ENCODE measurements around the gene FIBIN.

Gene FIBIN

DNA sequence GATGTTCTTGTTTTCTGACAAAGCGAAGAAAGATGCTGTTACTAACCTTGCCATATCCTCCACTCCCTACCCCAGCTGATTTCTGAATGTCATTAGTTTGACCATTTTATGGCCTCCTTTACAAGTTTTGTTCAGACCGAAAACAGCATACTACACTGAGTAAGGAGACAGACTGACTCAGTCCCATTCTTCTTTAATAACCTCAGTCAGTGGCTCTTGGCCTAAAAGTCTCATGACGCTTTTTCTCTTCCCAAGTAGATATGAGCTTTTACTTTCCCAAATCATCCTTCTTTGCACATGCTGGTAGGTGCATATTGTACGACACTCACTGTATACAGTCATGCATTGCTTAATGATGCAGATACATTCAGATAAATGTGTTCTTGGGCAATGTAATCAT is 8.0 kb upstream of the FIBIN start:
- Histone ChIP-seq H2AFZ (ENCODE audit: low read depth, low read length) (no peak overlapping the region), H4K20me1 (ENCODE audit: insufficient read depth, low read length) (no peaks in the 10 kb centered on the region), H3K9ac (ENCODE audit: low read depth, low read length) (no peak overlapping the region), H3K79me2 (ENCODE audit: insufficient read depth, low read length) (no peaks in the 10 kb centered on the region), H3K27me3 (ENCODE audit: insufficient read depth, low read length, poor library complexity) (no peaks in the 10 kb centered on the region), H3K36me3 (ENCODE audit: insufficient read depth, low read length) (no peaks in the 10 kb centered on the region), H3K4me3 (ENCODE audit: low read depth in 1 of 2, low read length in 2 of 2) (no peak overlapping the region), H3K27ac (ENCODE audit: low read length) (no peak overlapping the region), H3K4me1 (ENCODE audit: insufficient read depth, low read length) (no peaks in the 10 kb centered on the region), H3K4me2 (ENCODE audit: insufficient read depth, low read length) (no peak overlapping the region), H3K9me3 (ENCODE audit: insufficient read depth, low read length, severe bottlenecking) (no peaks in the 10 kb centered on the region)
- TF ChIP-seq, protein P1, sequence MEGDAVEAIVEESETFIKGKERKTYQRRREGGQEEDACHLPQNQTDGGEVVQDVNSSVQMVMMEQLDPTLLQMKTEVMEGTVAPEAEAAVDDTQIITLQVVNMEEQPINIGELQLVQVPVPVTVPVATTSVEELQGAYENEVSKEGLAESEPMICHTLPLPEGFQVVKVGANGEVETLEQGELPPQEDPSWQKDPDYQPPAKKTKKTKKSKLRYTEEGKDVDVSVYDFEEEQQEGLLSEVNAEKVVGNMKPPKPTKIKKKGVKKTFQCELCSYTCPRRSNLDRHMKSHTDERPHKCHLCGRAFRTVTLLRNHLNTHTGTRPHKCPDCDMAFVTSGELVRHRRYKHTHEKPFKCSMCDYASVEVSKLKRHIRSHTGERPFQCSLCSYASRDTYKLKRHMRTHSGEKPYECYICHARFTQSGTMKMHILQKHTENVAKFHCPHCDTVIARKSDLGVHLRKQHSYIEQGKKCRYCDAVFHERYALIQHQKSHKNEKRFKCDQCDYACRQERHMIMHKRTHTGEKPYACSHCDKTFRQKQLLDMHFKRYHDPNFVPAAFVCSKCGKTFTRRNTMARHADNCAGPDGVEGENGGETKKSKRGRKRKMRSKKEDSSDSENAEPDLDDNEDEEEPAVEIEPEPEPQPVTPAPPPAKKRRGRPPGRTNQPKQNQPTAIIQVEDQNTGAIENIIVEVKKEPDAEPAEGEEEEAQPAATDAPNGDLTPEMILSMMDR (IDR thresholded peaks at IDR 0.05; ENCODE audit: borderline replicate concordance, extremely low read depth, low read length, poor library complexity, severe bottlenecking) = no peak
- no peak for TF ChIP-seq EZH2 (IDR thresholded peaks at IDR 0.05; ENCODE audit: borderline replicate concordance, low read depth, low read length, severe bottlenecking)
- ATAC-seq (ENCODE audit: insufficient read depth, low read depth) (no peak), DNase-seq (no peak)

DNA sequence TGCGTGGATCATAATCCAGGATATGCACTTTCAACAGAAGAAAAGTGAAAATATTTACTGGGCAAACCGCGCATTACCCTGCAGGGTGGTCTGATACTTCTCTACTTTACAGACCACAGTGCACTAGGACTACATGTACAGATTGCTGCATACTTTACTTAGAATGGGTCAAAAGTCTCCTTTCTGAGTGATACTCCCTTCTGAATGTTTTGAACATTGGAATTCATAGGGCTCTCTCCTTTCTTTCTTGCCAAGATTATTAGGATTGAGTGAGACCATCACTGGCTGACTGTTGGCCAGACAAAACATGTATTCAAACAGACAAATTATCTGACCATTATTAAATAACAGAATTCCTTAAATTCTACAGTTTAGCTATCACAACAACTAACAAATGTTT is 6.6 kb upstream of the FIBIN start:
- Histone ChIP-seq H3K27ac (ENCODE audit: low read length) (no peak overlapping the region), H3K9me3 (ENCODE audit: insufficient read depth, low read length, severe bottlenecking) (no peaks in the 10 kb centered on the region), H2AFZ (ENCODE audit: low read depth, low read length) (no peak overlapping the region)

DNA sequence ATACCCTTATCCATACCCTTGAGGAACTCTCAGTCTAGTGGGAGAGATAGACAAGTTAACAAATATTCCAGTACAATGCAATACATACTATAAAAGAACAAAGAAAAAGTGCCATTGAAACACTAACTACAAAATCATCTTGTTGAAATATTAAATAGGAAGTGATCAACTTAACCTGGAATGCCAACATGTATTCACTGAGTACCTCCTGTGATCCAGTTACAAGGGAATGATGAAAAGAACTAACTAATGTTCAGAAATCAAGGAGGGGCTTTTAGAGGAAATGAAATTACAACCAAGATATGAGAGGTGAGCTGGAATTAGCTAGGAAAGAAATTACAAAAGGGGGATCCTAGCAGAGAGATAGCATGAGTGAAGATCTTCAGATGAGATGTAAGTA is 6.2 kb upstream of the FIBIN start:
- Histone ChIP-seq H3K9me3 (ENCODE audit: insufficient read depth, low read length, severe bottlenecking) (no peaks in the 10 kb centered on the region), H3K79me2 (ENCODE audit: insufficient read depth, low read length) (no peaks in the 10 kb centered on the region), H3K4me3 (ENCODE audit: low read depth in 1 of 2, low read length in 2 of 2) (no peak overlapping the region), H4K20me1 (ENCODE audit: insufficient read depth, low read length) (no peaks in the 10 kb centered on the region), H3K27ac (ENCODE audit: low read length) (no peak overlapping the region), H3K27me3 (ENCODE audit: insufficient read depth, low read length, poor library complexity) (no peaks in the 10 kb centered on the region), H3K9ac (ENCODE audit: low read depth, low read length) (no peak overlapping the region), H3K4me2 (ENCODE audit: insufficient read depth, low read length) (no peak overlapping the region), H3K36me3 (ENCODE audit: insufficient read depth, low read length) (no peaks in the 10 kb centered on the region), H2AFZ (ENCODE audit: low read depth, low read length) (no peak overlapping the region), H3K4me1 (ENCODE audit: insufficient read depth, low read length) (no peaks in the 10 kb centered on the region)
- DNase-seq = no peak
- ATAC-seq (ENCODE audit: insufficient read depth, low read depth) = no peak
- TF ChIP-seq, protein P1 (IDR thresholded peaks at IDR 0.05; ENCODE audit: borderline replicate concordance, extremely low read depth, low read length, poor library complexity, severe bottlenecking) = no peak
- TF ChIP-seq EZH2 (IDR thresholded peaks at IDR 0.05; ENCODE audit: borderline replicate concordance, low read depth, low read length, severe bottlenecking) = no peak

More for the DNA sequence above, 6.6 kb upstream of the FIBIN start:
- no peak overlapping the region for H3K4me2 ChIP-seq (ENCODE audit: insufficient read depth, low read length)
- no peaks in the 10 kb centered on the region for H3K4me1 ChIP-seq (ENCODE audit: insufficient read depth, low read length)
- H3K9ac ChIP-seq (ENCODE audit: low read depth, low read length) = no peak overlapping the region
- no peak overlapping the region for H3K4me3 ChIP-seq (ENCODE audit: low read depth in 1 of 2, low read length in 2 of 2)
- no peaks in the 10 kb centered on the region for H3K27me3 ChIP-seq (ENCODE audit: insufficient read depth, low read length, poor library complexity)
- ATAC-seq (ENCODE audit: insufficient read depth, low read depth) = no peak
- no peaks in the 10 kb centered on the region for H3K36me3 ChIP-seq (ENCODE audit: insufficient read depth, low read length)
- no peak for DNase-seq
- H3K79me2 ChIP-seq (ENCODE audit: insufficient read depth, low read length) = no peaks in the 10 kb centered on the region
- TF ChIP-seq, protein P1 (IDR thresholded peaks at IDR 0.05; ENCODE audit: borderline replicate concordance, extremely low read depth, low read length, poor library complexity, severe bottlenecking) = no peak
- no peak for TF ChIP-seq EZH2 (IDR thresholded peaks at IDR 0.05; ENCODE audit: borderline replicate concordance, low read depth, low read length, severe bottlenecking)
- H4K20me1 ChIP-seq (ENCODE audit: insufficient read depth, low read length) = no peaks in the 10 kb centered on the region

DNA sequence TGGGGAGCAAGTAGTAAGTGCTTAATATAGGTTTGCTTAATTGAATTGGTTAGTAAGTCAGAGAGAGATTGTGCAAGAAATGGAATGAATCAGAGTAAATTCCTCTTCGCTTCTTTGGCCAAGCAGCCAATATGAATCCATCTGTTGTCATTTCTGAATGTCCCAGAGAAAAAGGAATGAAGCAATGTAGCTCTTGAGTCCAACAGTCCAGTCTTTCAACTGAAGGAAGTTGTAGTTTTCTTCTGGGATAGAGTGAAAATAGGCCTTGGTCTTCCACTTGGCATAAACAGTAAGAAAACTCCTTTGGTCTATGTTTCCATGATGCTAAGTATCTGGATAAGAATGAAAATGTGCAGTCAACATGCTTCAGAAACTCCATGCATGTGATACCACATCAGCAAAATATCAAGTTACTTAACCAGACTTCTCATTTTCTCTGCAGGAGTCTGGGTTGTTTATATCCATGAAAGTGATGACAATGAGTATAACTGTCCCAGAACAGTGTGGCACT is 1.8 kb upstream of the FIBIN start:
- TF ChIP-seq EZH2 (IDR thresholded peaks at IDR 0.05; ENCODE audit: borderline replicate concordance, low read depth, low read length, severe bottlenecking) = no peak
- TF ChIP-seq, protein P1 (IDR thresholded peaks at IDR 0.05; ENCODE audit: borderline replicate concordance, extremely low read depth, low read length, poor library complexity, severe bottlenecking) = no peak
- Histone ChIP-seq H3K4me3 (ENCODE audit: low read depth in 1 of 2, low read length in 2 of 2) (no peak overlapping the region), H3K27me3 (ENCODE audit: insufficient read depth, low read length, poor library complexity) (no peaks in the 10 kb centered on the region), H3K4me1 (ENCODE audit: insufficient read depth, low read length) (no peaks in the 10 kb centered on the region), H4K20me1 (ENCODE audit: insufficient read depth, low read length) (no peaks in the 10 kb centered on the region), H3K9ac (ENCODE audit: low read depth, low read length) (no peak overlapping the region), H3K79me2 (ENCODE audit: insufficient read depth, low read length) (no peaks in the 10 kb centered on the region), H3K27ac (ENCODE audit: low read length) (no peak overlapping the region), H3K9me3 (ENCODE audit: insufficient read depth, low read length, severe bottlenecking) (no peaks in the 10 kb centered on the region), H2AFZ (ENCODE audit: low read depth, low read length) (no peak overlapping the region), H3K4me2 (ENCODE audit: insufficient read depth, low read length) (no peak overlapping the region), H3K36me3 (ENCODE audit: insufficient read depth, low read length) (no peaks in the 10 kb centered on the region)
- ATAC-seq (ENCODE audit: insufficient read depth, low read depth) = no peak
- DNase-seq = no peak
